ENCODE measurements around the gene PLEK. TPM values are rescaled to one million over a fixed set of nuclear protein-coding genes. Genes with fewer than 3 reads are reported as not detected.

PLEK gene
- total and polyA plus RNA-seq, 9 of the 15 experiments (the other 6 are each of a cell fraction or from before 2014, with no cell fraction given) = 0.14 to 1.2 (median 0.36) TPM

GRCh38 chr2:68391869-68392268 lies 26.8 kb downstream of the PLEK start (continued):
- peak; percentile 71 for TF ChIP-seq EP300 (IDR thresholded peaks at IDR 0.05; ENCODE audit: low read length)
- TF ChIP-seq E2F5 (CRISPR knock-in tag; IDR thresholded peaks at IDR 0.05) = no peak
- TF ChIP-seq, protein P1, sequence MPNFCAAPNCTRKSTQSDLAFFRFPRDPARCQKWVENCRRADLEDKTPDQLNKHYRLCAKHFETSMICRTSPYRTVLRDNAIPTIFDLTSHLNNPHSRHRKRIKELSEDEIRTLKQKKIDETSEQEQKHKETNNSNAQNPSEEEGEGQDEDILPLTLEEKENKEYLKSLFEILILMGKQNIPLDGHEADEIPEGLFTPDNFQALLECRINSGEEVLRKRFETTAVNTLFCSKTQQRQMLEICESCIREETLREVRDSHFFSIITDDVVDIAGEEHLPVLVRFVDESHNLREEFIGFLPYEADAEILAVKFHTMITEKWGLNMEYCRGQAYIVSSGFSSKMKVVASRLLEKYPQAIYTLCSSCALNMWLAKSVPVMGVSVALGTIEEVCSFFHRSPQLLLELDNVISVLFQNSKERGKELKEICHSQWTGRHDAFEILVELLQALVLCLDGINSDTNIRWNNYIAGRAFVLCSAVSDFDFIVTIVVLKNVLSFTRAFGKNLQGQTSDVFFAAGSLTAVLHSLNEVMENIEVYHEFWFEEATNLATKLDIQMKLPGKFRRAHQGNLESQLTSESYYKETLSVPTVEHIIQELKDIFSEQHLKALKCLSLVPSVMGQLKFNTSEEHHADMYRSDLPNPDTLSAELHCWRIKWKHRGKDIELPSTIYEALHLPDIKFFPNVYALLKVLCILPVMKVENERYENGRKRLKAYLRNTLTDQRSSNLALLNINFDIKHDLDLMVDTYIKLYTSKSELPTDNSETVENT (CRISPR knock-in tag; IDR thresholded peaks at IDR 0.05) = no peak
- no peak for TF ChIP-seq PURB (CRISPR knock-in tag; IDR thresholded peaks at IDR 0.05; ENCODE audit: low read depth)
- TF ChIP-seq, protein P2, sequence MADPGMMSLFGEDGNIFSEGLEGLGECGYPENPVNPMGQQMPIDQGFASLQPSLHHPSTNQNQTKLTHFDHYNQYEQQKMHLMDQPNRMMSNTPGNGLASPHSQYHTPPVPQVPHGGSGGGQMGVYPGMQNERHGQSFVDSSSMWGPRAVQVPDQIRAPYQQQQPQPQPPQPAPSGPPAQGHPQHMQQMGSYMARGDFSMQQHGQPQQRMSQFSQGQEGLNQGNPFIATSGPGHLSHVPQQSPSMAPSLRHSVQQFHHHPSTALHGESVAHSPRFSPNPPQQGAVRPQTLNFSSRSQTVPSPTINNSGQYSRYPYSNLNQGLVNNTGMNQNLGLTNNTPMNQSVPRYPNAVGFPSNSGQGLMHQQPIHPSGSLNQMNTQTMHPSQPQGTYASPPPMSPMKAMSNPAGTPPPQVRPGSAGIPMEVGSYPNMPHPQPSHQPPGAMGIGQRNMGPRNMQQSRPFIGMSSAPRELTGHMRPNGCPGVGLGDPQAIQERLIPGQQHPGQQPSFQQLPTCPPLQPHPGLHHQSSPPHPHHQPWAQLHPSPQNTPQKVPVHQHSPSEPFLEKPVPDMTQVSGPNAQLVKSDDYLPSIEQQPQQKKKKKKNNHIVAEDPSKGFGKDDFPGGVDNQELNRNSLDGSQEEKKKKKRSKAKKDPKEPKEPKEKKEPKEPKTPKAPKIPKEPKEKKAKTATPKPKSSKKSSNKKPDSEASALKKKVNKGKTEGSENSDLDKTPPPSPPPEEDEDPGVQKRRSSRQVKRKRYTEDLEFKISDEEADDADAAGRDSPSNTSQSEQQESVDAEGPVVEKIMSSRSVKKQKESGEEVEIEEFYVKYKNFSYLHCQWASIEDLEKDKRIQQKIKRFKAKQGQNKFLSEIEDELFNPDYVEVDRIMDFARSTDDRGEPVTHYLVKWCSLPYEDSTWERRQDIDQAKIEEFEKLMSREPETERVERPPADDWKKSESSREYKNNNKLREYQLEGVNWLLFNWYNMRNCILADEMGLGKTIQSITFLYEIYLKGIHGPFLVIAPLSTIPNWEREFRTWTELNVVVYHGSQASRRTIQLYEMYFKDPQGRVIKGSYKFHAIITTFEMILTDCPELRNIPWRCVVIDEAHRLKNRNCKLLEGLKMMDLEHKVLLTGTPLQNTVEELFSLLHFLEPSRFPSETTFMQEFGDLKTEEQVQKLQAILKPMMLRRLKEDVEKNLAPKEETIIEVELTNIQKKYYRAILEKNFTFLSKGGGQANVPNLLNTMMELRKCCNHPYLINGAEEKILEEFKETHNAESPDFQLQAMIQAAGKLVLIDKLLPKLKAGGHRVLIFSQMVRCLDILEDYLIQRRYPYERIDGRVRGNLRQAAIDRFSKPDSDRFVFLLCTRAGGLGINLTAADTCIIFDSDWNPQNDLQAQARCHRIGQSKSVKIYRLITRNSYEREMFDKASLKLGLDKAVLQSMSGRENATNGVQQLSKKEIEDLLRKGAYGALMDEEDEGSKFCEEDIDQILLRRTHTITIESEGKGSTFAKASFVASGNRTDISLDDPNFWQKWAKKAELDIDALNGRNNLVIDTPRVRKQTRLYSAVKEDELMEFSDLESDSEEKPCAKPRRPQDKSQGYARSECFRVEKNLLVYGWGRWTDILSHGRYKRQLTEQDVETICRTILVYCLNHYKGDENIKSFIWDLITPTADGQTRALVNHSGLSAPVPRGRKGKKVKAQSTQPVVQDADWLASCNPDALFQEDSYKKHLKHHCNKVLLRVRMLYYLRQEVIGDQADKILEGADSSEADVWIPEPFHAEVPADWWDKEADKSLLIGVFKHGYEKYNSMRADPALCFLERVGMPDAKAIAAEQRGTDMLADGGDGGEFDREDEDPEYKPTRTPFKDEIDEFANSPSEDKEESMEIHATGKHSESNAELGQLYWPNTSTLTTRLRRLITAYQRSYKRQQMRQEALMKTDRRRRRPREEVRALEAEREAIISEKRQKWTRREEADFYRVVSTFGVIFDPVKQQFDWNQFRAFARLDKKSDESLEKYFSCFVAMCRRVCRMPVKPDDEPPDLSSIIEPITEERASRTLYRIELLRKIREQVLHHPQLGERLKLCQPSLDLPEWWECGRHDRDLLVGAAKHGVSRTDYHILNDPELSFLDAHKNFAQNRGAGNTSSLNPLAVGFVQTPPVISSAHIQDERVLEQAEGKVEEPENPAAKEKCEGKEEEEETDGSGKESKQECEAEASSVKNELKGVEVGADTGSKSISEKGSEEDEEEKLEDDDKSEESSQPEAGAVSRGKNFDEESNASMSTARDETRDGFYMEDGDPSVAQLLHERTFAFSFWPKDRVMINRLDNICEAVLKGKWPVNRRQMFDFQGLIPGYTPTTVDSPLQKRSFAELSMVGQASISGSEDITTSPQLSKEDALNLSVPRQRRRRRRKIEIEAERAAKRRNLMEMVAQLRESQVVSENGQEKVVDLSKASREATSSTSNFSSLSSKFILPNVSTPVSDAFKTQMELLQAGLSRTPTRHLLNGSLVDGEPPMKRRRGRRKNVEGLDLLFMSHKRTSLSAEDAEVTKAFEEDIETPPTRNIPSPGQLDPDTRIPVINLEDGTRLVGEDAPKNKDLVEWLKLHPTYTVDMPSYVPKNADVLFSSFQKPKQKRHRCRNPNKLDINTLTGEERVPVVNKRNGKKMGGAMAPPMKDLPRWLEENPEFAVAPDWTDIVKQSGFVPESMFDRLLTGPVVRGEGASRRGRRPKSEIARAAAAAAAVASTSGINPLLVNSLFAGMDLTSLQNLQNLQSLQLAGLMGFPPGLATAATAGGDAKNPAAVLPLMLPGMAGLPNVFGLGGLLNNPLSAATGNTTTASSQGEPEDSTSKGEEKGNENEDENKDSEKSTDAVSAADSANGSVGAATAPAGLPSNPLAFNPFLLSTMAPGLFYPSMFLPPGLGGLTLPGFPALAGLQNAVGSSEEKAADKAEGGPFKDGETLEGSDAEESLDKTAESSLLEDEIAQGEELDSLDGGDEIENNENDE (IDR thresholded peaks at IDR 0.05; ENCODE audit: low read depth, low read length) = no peak
- TF ChIP-seq LEF1 (IDR thresholded peaks at IDR 0.05) = peak; percentile 43; the same call in 1 of the 2 replicates
- no peak for TF ChIP-seq ZNF449 (CRISPR knock-in tag; IDR thresholded peaks at IDR 0.05)
- TF ChIP-seq, protein P3, sequence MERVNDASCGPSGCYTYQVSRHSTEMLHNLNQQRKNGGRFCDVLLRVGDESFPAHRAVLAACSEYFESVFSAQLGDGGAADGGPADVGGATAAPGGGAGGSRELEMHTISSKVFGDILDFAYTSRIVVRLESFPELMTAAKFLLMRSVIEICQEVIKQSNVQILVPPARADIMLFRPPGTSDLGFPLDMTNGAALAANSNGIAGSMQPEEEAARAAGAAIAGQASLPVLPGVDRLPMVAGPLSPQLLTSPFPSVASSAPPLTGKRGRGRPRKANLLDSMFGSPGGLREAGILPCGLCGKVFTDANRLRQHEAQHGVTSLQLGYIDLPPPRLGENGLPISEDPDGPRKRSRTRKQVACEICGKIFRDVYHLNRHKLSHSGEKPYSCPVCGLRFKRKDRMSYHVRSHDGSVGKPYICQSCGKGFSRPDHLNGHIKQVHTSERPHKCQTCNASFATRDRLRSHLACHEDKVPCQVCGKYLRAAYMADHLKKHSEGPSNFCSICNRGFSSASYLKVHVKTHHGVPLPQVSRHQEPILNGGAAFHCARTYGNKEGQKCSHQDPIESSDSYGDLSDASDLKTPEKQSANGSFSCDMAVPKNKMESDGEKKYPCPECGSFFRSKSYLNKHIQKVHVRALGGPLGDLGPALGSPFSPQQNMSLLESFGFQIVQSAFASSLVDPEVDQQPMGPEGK (CRISPR knock-in tag; IDR thresholded peaks at IDR 0.05; ENCODE audit: borderline replicate concordance) = no peak
- TF ChIP-seq DPF2 (IDR thresholded peaks at IDR 0.05) = peak; percentile 82
- peak; percentile 73 to 78 for TF ChIP-seq KDM1A (IDR thresholded peaks at IDR 0.05)
